MG63 (cell line): ENCODE measurements around the gene CYS1. TPM values are rescaled to one million over a fixed set of nuclear protein-coding genes. Genes with fewer than 3 reads are reported as not detected.

Experiments used
- DNase-seq: peaks from one replicate; pipeline ENCODE4 v3.0.0-alpha.2; 2020
- H3K27me3 ChIP-seq: fragments of 250-450 bp; sonication (Bioruptor Pico); 2 replicates; pipeline ENCODE4 v1.5.1; 2020; ENCODE audit warnings: mild to moderate bottlenecking, moderate library complexity
- H3K36me3 ChIP-seq: fragments of 250-450 bp; sonication (Bioruptor Pico); 2 replicates; pipeline ENCODE4 v1.5.1; 2020; ENCODE audit warnings: mild to moderate bottlenecking, moderate library complexity
- H3K4me3 ChIP-seq: fragments of 250-450 bp; sonication (Bioruptor Pico); 2 replicates; pipeline ENCODE4 v1.5.1; 2020; ENCODE audit warnings: mild to moderate bottlenecking, moderate library complexity
- H3K9me3 ChIP-seq: fragments of 250-450 bp; sonication (Bioruptor Pico); 2 replicates; pipeline ENCODE4 v1.5.1; 2020; ENCODE audit warnings: mild to moderate bottlenecking, moderate library complexity
- total RNA-seq: library from RNA; depleted of rRNA; stranded (reverse); fragments of >200 nt; shearing (Covaris generic); gene quantifications from 2 replicates; pipeline ENCODE4 v1.2.3, GENCODE V29; 2014; ENCODE audit warnings: low replicate concordance

The CYS1 gene
- total RNA-seq, 1 experiment from 2014 or later = 2.0 TPM

- no peaks in the 10 kb centered on the region; the same call in 1 of the 2 replicates for H3K9me3 ChIP-seq
- H3K4me3 ChIP-seq = no peak overlapping the region
- no peak for DNase-seq
- H3K27me3 ChIP-seq = no peaks in the 10 kb centered on the region
- H3K36me3 ChIP-seq = no peaks in the 10 kb centered on the region
Measured at GRCh38 chr2:10062931-10063365, 17.3 kb downstream of the CYS1 start.

GRCh38 chr2:10061221-10061925, 18.8 kb downstream of the CYS1 start:
- Histone ChIP-seq H3K4me3 (no peak overlapping the region), H3K9me3 (no peaks in the 10 kb centered on the region), H3K36me3 (no peaks in the 10 kb centered on the region), H3K27me3 (no peaks in the 10 kb centered on the region)
- no peak for DNase-seq

- Histone ChIP-seq H3K4me3 (no peak overlapping the region), H3K27me3 (no peaks in the 10 kb centered on the region), H3K36me3 (peaks cover 1% of the 10 kb centered on the region; the same call in 1 of the 2 replicates), H3K9me3 (no peaks in the 10 kb centered on the region)
- DNase-seq = no peak
Measured at GRCh38 chr2:10059552-10060335, 20.5 kb downstream of the CYS1 start.

GRCh38 chr2:10059016-10059351, 21.2 kb downstream of the CYS1 start:
- no peak overlapping the region for H3K4me3 ChIP-seq
- DNase-seq = no peak
- peaks cover 7% of the 10 kb centered on the region for H3K36me3 ChIP-seq
- H3K27me3 ChIP-seq = no peaks in the 10 kb centered on the region
- H3K9me3 ChIP-seq = no peaks in the 10 kb centered on the region

GRCh38 chr2:10058251-10059015, 21.8 kb downstream of the CYS1 start:
- no peaks in the 10 kb centered on the region for H3K9me3 ChIP-seq
- peaks cover 13% of the 10 kb centered on the region for H3K36me3 ChIP-seq
- no peak overlapping the region for H3K4me3 ChIP-seq
- H3K27me3 ChIP-seq = no peaks in the 10 kb centered on the region
- no peak for DNase-seq

GRCh38 chr2:10057231-10058107, 22.7 kb downstream of the CYS1 start:
- Histone ChIP-seq H3K36me3 (peaks cover 21% of the 10 kb centered on the region), H3K4me3 (no peak overlapping the region), H3K27me3 (no peaks in the 10 kb centered on the region), H3K9me3 (no peaks in the 10 kb centered on the region)
- DNase-seq = peak; percentile 89

GRCh38 chr2:10056439-10056838, 23.8 kb downstream of the CYS1 start:
- Histone ChIP-seq H3K36me3 (peaks cover 28% of the 10 kb centered on the region), H3K27me3 (no peaks in the 10 kb centered on the region), H3K4me3 (no peak overlapping the region), H3K9me3 (no peaks in the 10 kb centered on the region)
- DNase-seq = no peak

- Histone ChIP-seq H3K9me3 (no peaks in the 10 kb centered on the region), H3K4me3 (no peak overlapping the region), H3K36me3 (peaks cover 29% of the 10 kb centered on the region), H3K27me3 (no peaks in the 10 kb centered on the region)
- no peak for DNase-seq
Measured at GRCh38 chr2:10054976-10055375, 25.2 kb downstream of the CYS1 start.

- no peaks in the 10 kb centered on the region for H3K27me3 ChIP-seq
- H3K36me3 ChIP-seq = peaks cover 34% of the 10 kb centered on the region
- H3K9me3 ChIP-seq = no peaks in the 10 kb centered on the region
- no peak for DNase-seq
- H3K4me3 ChIP-seq = no peak overlapping the region
Measured at GRCh38 chr2:10054424-10054823, 25.8 kb downstream of the CYS1 start.

- DNase-seq = no peak
- no peak overlapping the region for H3K4me3 ChIP-seq
- no peaks in the 10 kb centered on the region for H3K9me3 ChIP-seq
- peaks cover 43% of the 10 kb centered on the region for H3K36me3 ChIP-seq
- H3K27me3 ChIP-seq = no peaks in the 10 kb centered on the region
Measured at GRCh38 chr2:10053351-10053750, 26.9 kb downstream of the CYS1 start.

- H3K27me3 ChIP-seq = no peaks in the 10 kb centered on the region
- no peaks in the 10 kb centered on the region for H3K9me3 ChIP-seq
- peaks cover 48% of the 10 kb centered on the region for H3K36me3 ChIP-seq
- DNase-seq = no peak
- no peak overlapping the region for H3K4me3 ChIP-seq
Measured at GRCh38 chr2:10052216-10052615, 28.0 kb downstream of the CYS1 start.

GRCh38 chr2:10048501-10049171, 31.6 kb downstream of the CYS1 start:
- H3K9me3 ChIP-seq = no peaks in the 10 kb centered on the region
- DNase-seq = no peak
- peaks cover 45% of the 10 kb centered on the region for H3K36me3 ChIP-seq
- H3K27me3 ChIP-seq = no peaks in the 10 kb centered on the region
- H3K4me3 ChIP-seq = no peak overlapping the region

GRCh38 chr2:10047616-10048500, 32.4 kb downstream of the CYS1 start:
- no peaks in the 10 kb centered on the region for H3K27me3 ChIP-seq
- H3K36me3 ChIP-seq = peaks cover 37% of the 10 kb centered on the region
- no peaks in the 10 kb centered on the region for H3K9me3 ChIP-seq
- no peak overlapping the region for H3K4me3 ChIP-seq
- DNase-seq = no peak

- Histone ChIP-seq H3K27me3 (no peaks in the 10 kb centered on the region), H3K4me3 (no peak overlapping the region), H3K9me3 (no peaks in the 10 kb centered on the region), H3K36me3 (peaks cover 30% of the 10 kb centered on the region)
- DNase-seq = no peak
Measured at GRCh38 chr2:10046931-10047330, 33.3 kb downstream of the CYS1 start.
